Measurements from ENCODE around the gene DCDC1. TPM values are rescaled to one million over a fixed set of nuclear protein-coding genes. Genes with fewer than 3 reads are reported as not detected.
A peak's percentile ranks its signal among the peaks of the same experiment; 100 is the strongest.

The DCDC1 gene
- total and polyA plus RNA-seq, 12 donors, result 0.01 to 0.18 (median 0.09) TPM; not detected in 9

GRCh38 chr11:30889143-30889794 lies 480.3 kb downstream of the DCDC1 start:
- Histone ChIP-seq H3K27ac (no peak overlapping the region), H3K4me3 (no peak overlapping the region), H3K4me1 (no peaks in the 10 kb centered on the region), H3K36me3 (no peaks in the 10 kb centered on the region), H3K9me3 (peaks cover 0 to 8% (median 0%) of the 10 kb centered on the region in 11 donors), H3K27me3 (no peaks in the 10 kb centered on the region)
- WGBS, 2 donors, result 77% methylated on average over 6 of the region's 6 CpGs
- DNase-seq (no peak), ATAC-seq (no peak)
- no peak for TF ChIP-seq CTCF (IDR thresholded peaks at IDR 0.05)
- intact Hi-C loops (cut with DNase I), result no loop called here

GRCh38 chr11:30879322-30880005 lies 490.1 kb downstream of the DCDC1 start:
- intact Hi-C loops (cut with DNase I), result loop anchor here in 2 of 10 donors (5.0 to 10.0 kb wide), 3 partner anchors 33 to 295 kb away; partner anchors contain the start of gene MPPED2 (in 1 of the 2)
- Histone ChIP-seq H3K4me3 (peak overlapping the region in 1 of 10 donors; percentile 30), H3K27ac (peak overlapping the region in 9 of 10 donors; percentile 6 to 72 (median 57)), H3K4me1 (peaks cover 4 to 64% (median 36%) of the 10 kb centered on the region in 9 donors), H3K9me3 (no peaks in the 10 kb centered on the region), H3K36me3 (no peaks in the 10 kb centered on the region), H3K27me3 (no peaks in the 10 kb centered on the region)
- DNase-seq (peak in 1 of 2 donors; percentile 81), ATAC-seq (peak; percentile 80 to 94 (median 90))
- WGBS, 2 donors, result 10 to 13% methylated on average over 8 of the region's 8 CpGs
- TF ChIP-seq CTCF (IDR thresholded peaks at IDR 0.05), result no peak

GRCh38 chr11:30878400-30878799 lies 491.1 kb downstream of the DCDC1 start:
- peak overlapping the region in 4 of 10 donors; percentile 57 to 72 (median 69) for H3K27ac ChIP-seq
- ATAC-seq (no peak), DNase-seq (no peak)
- H3K4me1 ChIP-seq, result peaks cover 4 to 75% (median 45%) of the 10 kb centered on the region in 9 donors
- no peak for TF ChIP-seq CTCF (IDR thresholded peaks at IDR 0.05)
- no peak overlapping the region for H3K4me3 ChIP-seq
- no peaks in the 10 kb centered on the region for H3K36me3 ChIP-seq
- WGBS, 2 donors, result 40 to 51% methylated on average over 3 of the region's 3 CpGs
- intact Hi-C loops (cut with DNase I), result loop anchor here in 2 of 10 donors (5.0 to 10.0 kb wide), 3 partner anchors 34 to 294 kb away; partner anchors contain the start of gene MPPED2 (in 1 of the 2)
- H3K27me3 ChIP-seq, result no peaks in the 10 kb centered on the region
- no peaks in the 10 kb centered on the region for H3K9me3 ChIP-seq

GRCh38 chr11:30876663-30877396 lies 492.7 kb downstream of the DCDC1 start:
- peak in 1 of 8 donors; percentile 36 for ATAC-seq
- 26 to 29% methylated on average over 2 of the region's 2 CpGs for WGBS, 2 donors
- H3K27ac ChIP-seq, result peak overlapping the region in 4 of 10 donors; percentile 8 to 40 (median 32)

More at GRCh38 chr11:30876663-30877396, 492.7 kb downstream of the DCDC1 start:
- intact Hi-C loops (cut with DNase I), result loop anchor here in 2 of 10 donors (5.0 to 10.0 kb wide), 3 partner anchors 35 to 292 kb away; partner anchors contain the start of gene MPPED2 (in 1 of the 2)
- no peaks in the 10 kb centered on the region for H3K27me3 ChIP-seq
- no peak for DNase-seq
- no peak for TF ChIP-seq CTCF (IDR thresholded peaks at IDR 0.05)
- no peak overlapping the region for H3K4me3 ChIP-seq
- H3K36me3 ChIP-seq, result no peaks in the 10 kb centered on the region
- no peaks in the 10 kb centered on the region for H3K9me3 ChIP-seq
- H3K4me1 ChIP-seq, result peaks cover 4 to 75% (median 45%) of the 10 kb centered on the region in 9 donors

Data from heart right ventricle (tissue), 16 donors.